B cell (primary cell): ENCODE measurements around the gene SHC3. TPM values are rescaled to one million over a fixed set of nuclear protein-coding genes. Genes with fewer than 3 reads are reported as not detected.

Experiments
- ATAC-seq: fragments of 200-7000 bp; cut with Tn5 transposase; one replicate; pipeline ENCODE4 v1.10.0; 2021; ENCODE audit warnings: low read depth, mild to moderate bottlenecking, moderate number of reproducible peaks, moderate library complexity
- CTCF ChIA-PET: fragments of 350-600 bp; sonication (Branson Sonifier 250); formaldehyde crosslinking; loops from one replicate; lab custom pipeline; 2021; ENCODE audit warnings: antibody characterized with exemption, inconsistent platforms; lab: Charles Lee
- POLR2A ChIA-PET: fragments of 350-600 bp; sonication (Branson Sonifier 250); formaldehyde crosslinking; loops from one replicate; lab custom pipeline; 2021; ENCODE audit warnings: antibody characterized with exemption; lab: Charles Lee
- DNase-seq: peaks from one replicate; pipeline ENCODE4 v3.0.0; 2013
- H2AFZ ChIP-seq: 2 replicates; pipeline ENCODE4 v1.6.1; 2012; ENCODE audit warnings: mild to moderate bottlenecking, low read depth, low read length; ENCODE audit not compliant: insufficient read depth, poor library complexity, severe bottlenecking
- H3K27ac ChIP-seq, 2 donors: 1 replicate in 1 of 2; 2 replicates in 1 of 2; pipeline ENCODE4 v1.5.1; 2012 to 2013; ENCODE audit warnings: low read length in 2 of 2, mild to moderate bottlenecking in 2 of 2, moderate library complexity in 1 of 2
- H3K27me3 ChIP-seq, 4 experiments: fragments of 200-600 bp in 1 of 4; sonication (generic) in 1 of 4; replicated peaks in 1 of 4; 1 replicate in 2 of 4; 2 replicates in 2 of 4; pipeline versions ENCODE4 v1.6.1 to v1.7.0; 2013 to 2016; ENCODE audit warnings: low read length in 3 of 4, mild to moderate bottlenecking in 2 of 4, mixed read lengths in 1 of 4, moderate library complexity in 1 of 4; ENCODE audit not compliant: insufficient read depth in 4 of 4, control insufficient read depth in 3 of 4; ENCODE audit errors: control extremely low read depth in 1 of 4
- H3K36me3 ChIP-seq, 2 experiments: replicated peaks in 1 of 2; 1 replicate in 1 of 2; 2 replicates in 1 of 2; pipeline versions ENCODE4 v1.6.1 to v1.7.1; 2013; ENCODE audit warnings: low read length in 1 of 2; ENCODE audit not compliant: insufficient read depth in 2 of 2, control insufficient read depth in 1 of 2; ENCODE audit errors: control extremely low read depth in 1 of 2, extremely low read depth in 1 of 2
- H3K4me1 ChIP-seq, 2 donors: fragments of 200-600 bp in 1 of 2; sonication (generic) in 1 of 2; 1 replicate in 1 of 2; 2 replicates in 1 of 2; pipeline versions ENCODE4 v1.5.1 to v1.6.1; 2013 to 2017; ENCODE audit warnings: low read length in 2 of 2; ENCODE audit not compliant: control insufficient read depth in 2 of 2, insufficient read depth in 2 of 2
- H3K4me2 ChIP-seq: replicated peaks from 2 replicates; pipeline ENCODE3; 2012; ENCODE audit warnings: mild to moderate bottlenecking, low read depth, low read length; ENCODE audit not compliant: poor library complexity, severe bottlenecking
- H3K4me3 ChIP-seq, 5 experiments: fragments of 200-600 bp in 1 of 5; sonication (generic) in 1 of 5; 1 replicate in 3 of 5; 2 replicates in 2 of 5; pipeline versions ENCODE4 v1.5.1 to v1.7.0; 2011 to 2016; ENCODE audit warnings: low read length in 4 of 5, mild to moderate bottlenecking in 4 of 5, low read depth in 2 of 5, control low read depth in 1 of 5, moderate library complexity in 1 of 5; ENCODE audit not compliant: insufficient read depth in 1 of 5; ENCODE audit errors: control extremely low read depth in 1 of 5, extremely low read depth in 1 of 5
- H3K79me2 ChIP-seq: fragments of 200-600 bp; sonication (generic); one replicate; pipeline ENCODE4 v1.6.0; 2016; ENCODE audit warnings: low read length; ENCODE audit not compliant: control insufficient read depth, insufficient read depth
- H3K9ac ChIP-seq: fragments of 200-600 bp; sonication (generic); 2 replicates; pipeline ENCODE4 v1.6.1; 2017; ENCODE audit warnings: mild to moderate bottlenecking, low read length, moderate library complexity
- H3K9me3 ChIP-seq, 3 donors: one replicate each; pipeline versions ENCODE4 v1.6.1 to v1.7.1; 2013; ENCODE audit warnings: low read length in 2 of 3; ENCODE audit not compliant: control insufficient read depth in 2 of 3, insufficient read depth in 1 of 3; ENCODE audit errors: control extremely low read depth in 1 of 3
- H4K20me1 ChIP-seq: 2 replicates; pipeline ENCODE4 v1.6.0; 2012; ENCODE audit warnings: mild to moderate bottlenecking, low read length; ENCODE audit not compliant: insufficient read depth, control insufficient read depth, poor library complexity, severe bottlenecking
- H3K27ac Mint-ChIP-seq: one replicate; pipeline ENCODE4 v1.8.0; 2021; ENCODE audit warnings: mixed read lengths
- H3K27me3 Mint-ChIP-seq: one replicate; pipeline ENCODE4 v1.8.0; 2021; ENCODE audit warnings: mixed read lengths
- H3K4me1 Mint-ChIP-seq: one replicate; pipeline ENCODE4 v1.8.0; 2021; ENCODE audit warnings: mixed read lengths
- H3K4me3 Mint-ChIP-seq: one replicate; pipeline ENCODE4 v1.8.0; 2021; ENCODE audit warnings: mixed read lengths
- H3K9me3 Mint-ChIP-seq: one replicate; pipeline ENCODE4 v1.8.0; 2022; ENCODE audit warnings: mixed read lengths; ENCODE audit not compliant: insufficient read depth
- CTCF ChIP-seq: fragments of 200-600 bp; IDR thresholded peaks from one replicate; pipeline ENCODE4 v1.8.0; 2022; ENCODE audit warnings: antibody characterized with exemption, mild to moderate bottlenecking
- EZH2 ChIP-seq: IDR thresholded peaks from 2 replicates; pipeline ENCODE4 v1.6.1; 2012; ENCODE audit warnings: borderline replicate concordance, low read depth, mild to moderate bottlenecking, moderate library complexity, low read length; ENCODE audit not compliant: insufficient read depth, poor library complexity, severe bottlenecking
- WGBS: methylation state at CpG from one replicate; pipeline ENCODE4 v1.1.5; 2013; ENCODE audit warnings: missing lambda C conversion rate; ENCODE audit not compliant: insufficient coverage; 5-methylcytosine and 5-hydroxymethylcytosine counted together
- intact Hi-C: fragments of 100-400 bp; cut with micrococcal nuclease; formaldehyde crosslinking; loops from one replicate; pipeline ENCODE4 v1.10.0; 2022
- polyA plus RNA-seq: library from polyadenylated mRNA; depleted of rRNA; stranded (reverse); fragments of >200 nt; gene quantifications from 2 replicates; pipeline ENCODE4 v1.2.3, GENCODE V29; 2012
- total RNA-seq, 2 donors: library from RNA; stranded (reverse); fragments of 120-200 nt in 1 of 2; gene quantifications; 1 replicate in 1 of 2; 2 replicates in 1 of 2; pipeline versions ENCODE4 v1.2.3 to v1.2.4, GENCODE V29; 2013 to 2022

Gene SHC3
- total and polyA plus RNA-seq, 2 donors (not counting 1 experiment from before 2014, with no cell fraction given), result 0.03 TPM; not detected in 1

GRCh38 chr9:89154651-89155336, 23.8 kb downstream of the SHC3 start:
- CTCF ChIA-PET, result no interaction called here
- ATAC-seq (no peak), DNase-seq (peak; percentile 20)
- peaks cover 0 to 6% (median 2%) of the 10 kb centered on the region in 4 experiments for H3K27me3 ChIP-seq
- no peaks in the 10 kb centered on the region for H3K79me2 ChIP-seq
- intact Hi-C loops, result no loop called here
- H3K36me3 ChIP-seq, result no peaks in the 10 kb centered on the region
- H4K20me1 ChIP-seq, result no peaks in the 10 kb centered on the region
- WGBS, result 81% methylated on average over 5 of the region's 14 CpGs
- no peak for TF ChIP-seq CTCF
- no peak for TF ChIP-seq EZH2
- peaks cover 55% of the 10 kb centered on the region for H3K27me3 Mint-ChIP-seq
- no peak overlapping the region for H3K27ac ChIP-seq
- H3K4me1 Mint-ChIP-seq, result peaks cover 9% of the 10 kb centered on the region
- H3K9ac ChIP-seq, result no peak overlapping the region
- H3K4me3 ChIP-seq, result no peak overlapping the region
- no peaks in the 10 kb centered on the region for H3K9me3 ChIP-seq
- peak overlapping the region; percentile 34 for H3K4me2 ChIP-seq
- peaks cover under 1 to 17% of the 10 kb centered on the region in 2 donors for H3K4me1 ChIP-seq
- H3K9me3 Mint-ChIP-seq, result peaks cover 2% of the 10 kb centered on the region
- no peak overlapping the region for H3K27ac Mint-ChIP-seq
- POLR2A ChIA-PET, result no interaction called here
- H2AFZ ChIP-seq, result no peak overlapping the region
- H3K4me3 Mint-ChIP-seq, result peak overlapping the region; percentile 46

DNA sequence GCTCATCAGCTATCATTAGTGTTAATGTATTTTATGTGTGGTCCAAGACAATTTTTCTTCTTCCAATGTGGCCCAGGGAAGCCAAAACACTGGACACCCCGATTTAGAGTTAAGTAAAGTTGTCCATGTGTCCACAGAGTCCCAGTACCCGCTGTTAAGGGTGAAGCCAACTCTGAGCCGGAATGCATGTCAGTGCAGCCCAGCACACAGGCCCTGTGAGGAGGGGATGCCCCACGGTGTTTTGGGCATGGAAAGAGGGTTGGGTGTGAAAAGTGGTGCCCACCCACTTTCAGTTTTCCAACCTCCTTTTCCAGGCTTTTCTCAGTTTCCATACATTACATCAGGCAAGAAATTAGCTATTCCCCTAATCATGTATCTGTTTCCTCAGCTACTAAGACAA, 24.4 kb downstream of the SHC3 start:
- no peak overlapping the region for H3K4me3 Mint-ChIP-seq
- no peak overlapping the region for H3K4me3 ChIP-seq
- ATAC-seq (no peak), DNase-seq (no peak)
- H3K27ac ChIP-seq, result no peak overlapping the region
- H3K27me3 Mint-ChIP-seq, result peaks cover 49% of the 10 kb centered on the region
- no peak overlapping the region for H3K4me2 ChIP-seq
- TF ChIP-seq EZH2 (no peak), CTCF (no peak)
- no peaks in the 10 kb centered on the region for H3K9me3 ChIP-seq
- H3K9me3 Mint-ChIP-seq, result peaks cover 2% of the 10 kb centered on the region
- H3K36me3 ChIP-seq, result no peaks in the 10 kb centered on the region
- POLR2A ChIA-PET, result no interaction called here
- H2AFZ ChIP-seq, result no peak overlapping the region
- CTCF ChIA-PET, result no interaction called here
- H4K20me1 ChIP-seq, result no peaks in the 10 kb centered on the region
- H3K4me1 Mint-ChIP-seq, result peaks cover 10% of the 10 kb centered on the region
- peaks cover 0 to 6% (median 2%) of the 10 kb centered on the region in 4 experiments for H3K27me3 ChIP-seq
- H3K79me2 ChIP-seq, result no peaks in the 10 kb centered on the region
- H3K9ac ChIP-seq, result no peak overlapping the region
- H3K27ac Mint-ChIP-seq, result no peak overlapping the region
- WGBS, result 82% methylated on average over 3 of the region's 4 CpGs
- H3K4me1 ChIP-seq, result peaks cover 3 to 22% of the 10 kb centered on the region in 2 donors
- intact Hi-C loops, result no loop called here
